ENCODE data around the gene RHBDD3.

RHBDD3 gene

GRCh38 chr22:29215012-29215860 lies 52.5 kb downstream of the RHBDD3 start:
- TF ChIP-seq GATA3 (IDR thresholded peaks at IDR 0.05; ENCODE audit: low read depth, low read length): no peak
- no peak for TF ChIP-seq GATA2 (IDR thresholded peaks at IDR 0.05; ENCODE audit: low read depth, low read length)

GRCh38 chr22:29214232-29214631 lies 53.5 kb downstream of the RHBDD3 start:
- no peak for TF ChIP-seq GATA3 (IDR thresholded peaks at IDR 0.05; ENCODE audit: low read depth, low read length)
- TF ChIP-seq GATA2 (IDR thresholded peaks at IDR 0.05; ENCODE audit: low read depth, low read length): no peak

GRCh38 chr22:29213493-29213892 lies 54.3 kb downstream of the RHBDD3 start:
- TF ChIP-seq GATA2 (IDR thresholded peaks at IDR 0.05; ENCODE audit: low read depth, low read length) (no peak), GATA3 (IDR thresholded peaks at IDR 0.05; ENCODE audit: low read depth, low read length) (no peak)

GRCh38 chr22:29212743-29213142 lies 55.0 kb downstream of the RHBDD3 start:
- TF ChIP-seq GATA3 (IDR thresholded peaks at IDR 0.05; ENCODE audit: low read depth, low read length) (no peak), GATA2 (IDR thresholded peaks at IDR 0.05; ENCODE audit: low read depth, low read length) (no peak)

- TF ChIP-seq GATA3 (IDR thresholded peaks at IDR 0.05; ENCODE audit: low read depth, low read length) (no peak), GATA2 (IDR thresholded peaks at IDR 0.05; ENCODE audit: low read depth, low read length) (no peak)
Measured at GRCh38 chr22:29211466-29211865, 56.3 kb downstream of the RHBDD3 start.

- TF ChIP-seq GATA2 (IDR thresholded peaks at IDR 0.05; ENCODE audit: low read depth, low read length) (no peak), GATA3 (IDR thresholded peaks at IDR 0.05; ENCODE audit: low read depth, low read length) (no peak)
Measured at GRCh38 chr22:29211066-29211465, 56.7 kb downstream of the RHBDD3 start.
